GM23338 (cell line): ENCODE measurements around the gene TERT. TPM values are rescaled to one million over a fixed set of nuclear protein-coding genes. Genes with fewer than 3 reads are reported as not detected.
"Not testable (repeated sequence)": the region's sequence is repeated elsewhere in the genome, so short reads cannot be mapped to it uniquely, and the experiment has no call there.

Source experiments
- ATAC-seq: fragments of 200-7000 bp; cut with Tn5 transposase; 3 replicates; pipeline ENCODE4 v1.9.1; 2020
- DNase-seq: peaks from one replicate; pipeline ENCODE4 v3.0.0-alpha.2; 2015; ENCODE audit warnings: low spot score
- H2AFZ ChIP-seq: fragments of 200-600 bp; sonication (generic); 2 replicates; pipeline ENCODE4 v1.8.0; 2016; ENCODE audit warnings: antibody characterized with exemption, mild to moderate bottlenecking, moderate library complexity
- H3F3A ChIP-seq: fragments of 200-600 bp; sonication (generic); replicated peaks from 2 replicates; pipeline ENCODE4 v1.8.0; 2017; ENCODE audit warnings: antibody characterized with exemption, mixed run types, low read depth
- H3K27ac ChIP-seq: fragments of 200-600 bp; sonication (generic); 2 replicates; pipeline ENCODE4 v1.6.1; 2016; ENCODE audit warnings: low read depth
- H3K27me3 ChIP-seq: fragments of 200-600 bp; sonication (generic); 2 replicates; pipeline ENCODE4 v1.8.0; 2016; ENCODE audit warnings: mild to moderate bottlenecking, mixed run types, moderate library complexity; ENCODE audit not compliant: insufficient read depth
- H3K36me3 ChIP-seq: fragments of 200-600 bp; sonication (generic); 2 replicates; pipeline ENCODE4 v1.8.0; 2016; ENCODE audit warnings: mild to moderate bottlenecking; ENCODE audit not compliant: insufficient read depth
- H3K4me1 ChIP-seq: fragments of 200-600 bp; sonication (generic); 2 replicates; pipeline ENCODE4 v1.8.0; 2016; ENCODE audit warnings: mild to moderate bottlenecking, moderate library complexity; ENCODE audit not compliant: insufficient read depth
- H3K4me2 ChIP-seq: fragments of 200-600 bp; sonication (generic); 2 replicates; pipeline ENCODE4 v1.7.1; 2017; ENCODE audit warnings: mixed run types
- H3K4me3 ChIP-seq: fragments of 200-600 bp; sonication (generic); 2 replicates; pipeline ENCODE4 v1.6.1; 2016; ENCODE audit warnings: mixed run types
- H3K79me2 ChIP-seq: fragments of 200-600 bp; sonication (generic); replicated peaks from 2 replicates; pipeline ENCODE4 v1.8.0; 2017; ENCODE audit warnings: mild to moderate bottlenecking; ENCODE audit not compliant: insufficient read depth
- H3K9me2 ChIP-seq: fragments of 200-600 bp; sonication (generic); 2 replicates; pipeline ENCODE4 v1.8.0; 2017; ENCODE audit not compliant: insufficient read depth
- H4K20me1 ChIP-seq: fragments of 200-600 bp; sonication (generic); replicated peaks from 2 replicates; pipeline ENCODE4 v1.8.0; 2017; ENCODE audit warnings: mild to moderate bottlenecking; ENCODE audit not compliant: insufficient read depth
- H3K27ac Mint-ChIP-seq: 2 replicates; pipeline ENCODE4 v1.8.0; 2020; ENCODE audit warnings: inconsistent platforms, mild to moderate bottlenecking, moderate library complexity, mixed read lengths
- H3K27me3 Mint-ChIP-seq: 3 replicates; pipeline ENCODE4 v1.8.0; 2022; ENCODE audit warnings: low read depth, mild to moderate bottlenecking, moderate library complexity, mixed read lengths, inconsistent platforms; ENCODE audit not compliant: insufficient read depth, poor library complexity
- H3K36me3 Mint-ChIP-seq: 3 replicates; pipeline ENCODE4 v1.8.0; 2021; ENCODE audit warnings: low read depth, mild to moderate bottlenecking, inconsistent platforms, moderate library complexity, mixed read lengths
- H3K4me1 Mint-ChIP-seq: 3 replicates; pipeline ENCODE4 v1.8.0; 2020; ENCODE audit warnings: mild to moderate bottlenecking, inconsistent platforms, mixed read lengths
- H3K4me3 Mint-ChIP-seq: 3 replicates; pipeline ENCODE4 v1.8.0; 2021; ENCODE audit warnings: moderate library complexity, mild to moderate bottlenecking, inconsistent platforms, mixed read lengths
- H3K9me3 Mint-ChIP-seq: 3 replicates; pipeline ENCODE4 v1.8.0; 2020; ENCODE audit warnings: moderate library complexity, mild to moderate bottlenecking, inconsistent platforms, mixed read lengths
- ETS1 ChIP-seq: IDR thresholded peaks from 2 replicates; pipeline ENCODE4 v1.6.1; 2016; ENCODE audit warnings: antibody characterized with exemption
- EZH2 ChIP-seq: fragments of 200-600 bp; sonication (generic); IDR thresholded peaks from one replicate; pipeline ENCODE4 v1.8.0; 2017; ENCODE audit warnings: antibody characterized with exemption, mild to moderate bottlenecking, low read depth; ENCODE audit not compliant: unreplicated experiment
- JUNB ChIP-seq: IDR thresholded peaks from one replicate; pipeline ENCODE4 v1.6.1; 2016; ENCODE audit warnings: antibody characterized with exemption; ENCODE audit not compliant: unreplicated experiment
- STAT1 ChIP-seq: IDR thresholded peaks from one replicate; pipeline ENCODE4 v1.6.1; 2016; ENCODE audit warnings: antibody characterized with exemption; ENCODE audit not compliant: unreplicated experiment
- ZNF462 ChIP-seq: fragments of 250-450 bp; sonication (Bioruptor Pico); IDR thresholded peaks from 2 replicates; pipeline ENCODE4 v1.5.0; 2020; ENCODE audit warnings: mild to moderate bottlenecking, moderate library complexity
- polyA plus RNA-seq: library from polyadenylated mRNA; unstranded; fragments of >200 nt; fragmentation: Nextera tagmentation; extraction: Ambion mirVana; gene quantifications from 2 replicates; pipeline ENCODE4 v1.2.1, GENCODE V29; 2016
- total RNA-seq: library from RNA; depleted of rRNA; stranded (reverse); fragments of >200 nt; shearing (Covaris generic); gene quantifications from 2 replicates; pipeline ENCODE4 v1.2.3, GENCODE V29; 2014

The TERT gene
- total and polyA plus RNA-seq, 2 experiments from 2014 or later = 9.8 to 46.4 TPM

GRCh38 chr5:1290956-1291355 lies 3.9 kb downstream of the TERT start:
- H3K27ac ChIP-seq, H3K27me3 Mint-ChIP-seq, H2AFZ ChIP-seq, H3K36me3 ChIP-seq, H3K27me3 ChIP-seq, H4K20me1 ChIP-seq, H3K9me3 Mint-ChIP-seq, H3K4me1 Mint-ChIP-seq, H3K4me2 ChIP-seq, H3K27ac Mint-ChIP-seq, H3F3A ChIP-seq, DNase-seq, H3K4me3 ChIP-seq, H3K9me2 ChIP-seq, H3K4me3 Mint-ChIP-seq, H3K4me1 ChIP-seq, ATAC-seq: not testable (repeated sequence)
- H3K79me2 ChIP-seq = peaks cover 44% of the 10 kb centered on the region
- H3K36me3 Mint-ChIP-seq = peaks cover 21% of the 10 kb centered on the region

- not testable (repeated sequence) for H3K4me1 Mint-ChIP-seq, H3K27me3 ChIP-seq, DNase-seq, H3K27ac Mint-ChIP-seq, H3K4me3 ChIP-seq, H3K9me3 Mint-ChIP-seq, H2AFZ ChIP-seq, H3K4me1 ChIP-seq, H3K9me2 ChIP-seq, H3K36me3 ChIP-seq, H3K4me2 ChIP-seq, ATAC-seq, H4K20me1 ChIP-seq, H3K27ac ChIP-seq, H3K4me3 Mint-ChIP-seq, H3F3A ChIP-seq
- H3K79me2 ChIP-seq = peaks cover 53% of the 10 kb centered on the region
- peaks cover 13% of the 10 kb centered on the region for H3K27me3 Mint-ChIP-seq
- H3K36me3 Mint-ChIP-seq = peaks cover 21% of the 10 kb centered on the region
Measured at GRCh38 chr5:1289559-1289958, 5.3 kb downstream of the TERT start.

- H4K20me1 ChIP-seq = peaks cover 7% of the 10 kb centered on the region; the same call in 1 of the 2 replicates
- no peaks in the 10 kb centered on the region for H3K27me3 ChIP-seq
- no peak for DNase-seq
- H3K4me3 ChIP-seq = no peak overlapping the region
- Mint-ChIP-seq H3K27ac (no peak overlapping the region), H3K36me3 (peaks cover 21% of the 10 kb centered on the region), H3K9me3 (no peaks in the 10 kb centered on the region), H3K4me3 (no peak overlapping the region), H3K27me3 (peaks cover 16% of the 10 kb centered on the region), H3K4me1 (no peaks in the 10 kb centered on the region; the same call in 2 of the 3 replicates)
- no peak for ATAC-seq
- no peaks in the 10 kb centered on the region for H3F3A ChIP-seq
- no peaks in the 10 kb centered on the region; the same call in 1 of the 2 replicates for H3K36me3 ChIP-seq
- peaks cover 53% of the 10 kb centered on the region for H3K79me2 ChIP-seq
- no peak overlapping the region for H2AFZ ChIP-seq
- no peaks in the 10 kb centered on the region for H3K9me2 ChIP-seq
- no peaks in the 10 kb centered on the region for H3K4me1 ChIP-seq
- no peak overlapping the region for H3K27ac ChIP-seq
- H3K4me2 ChIP-seq = no peak overlapping the region
- TF ChIP-seq ZNF462 (CRISPR knock-in tag) (no peak), EZH2 (no peak), STAT1 (no peak), JUNB (no peak), ETS1 (no peak)
Measured at GRCh38 chr5:1288439-1289335, 6.2 kb downstream of the TERT start.
